Upper lobe of left lung (tissue), 4 donors: ENCODE results near the gene MAST4.

Experiments used
- EP300 ChIP-seq, 4 donors: sonication (generic); formaldehyde crosslinking; IDR thresholded peaks; one replicate each; pipeline ENCODE4 v1.5.1; 2017; ENCODE audit warnings: antibody characterized with exemption in 4 of 4, control low read depth in 2 of 4
- POLR2A ChIP-seq, 4 donors: fragments of 450-650 bp; IDR thresholded peaks; one replicate each; pipeline ENCODE4 v1.5.1; 2016 to 2017; ENCODE audit warnings: antibody characterized with exemption in 4 of 4, mild to moderate bottlenecking in 2 of 4
- POLR2AphosphoS5 ChIP-seq, 2 donors: sonication (generic); formaldehyde crosslinking; IDR thresholded peaks; one replicate each; pipeline ENCODE4 v1.5.1; 2017; ENCODE audit warnings: antibody characterized with exemption in 2 of 2
- TF ChIP-seq, protein P1 (sequence below), 6 experiments: fragments of 450-650 bp in 4 of 6; fragments of 200-600 bp in 2 of 6; sonication (generic) in 2 of 6; IDR thresholded peaks; one replicate each; pipeline ENCODE4 v1.5.1; 2016 to 2019; ENCODE audit warnings: antibody characterized with exemption in 6 of 6

DNA sequence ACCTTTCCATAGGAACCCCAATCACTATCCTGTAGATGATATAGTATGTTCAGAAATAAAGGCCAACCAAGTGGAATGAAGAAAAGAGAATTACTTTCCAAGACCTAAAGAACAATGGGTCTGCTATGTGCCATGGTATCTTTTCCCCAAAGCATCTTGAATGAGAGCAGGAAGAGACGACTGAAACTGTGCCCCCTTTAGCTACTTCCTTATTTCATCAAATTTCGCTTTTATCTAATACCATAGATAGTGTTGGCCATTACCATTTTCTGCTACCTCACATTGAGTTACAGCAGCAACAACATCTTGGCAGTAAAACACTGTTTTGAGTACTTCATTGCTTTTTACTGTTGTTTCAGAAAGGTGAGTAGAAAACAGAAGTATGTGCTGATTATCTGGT lies 333.8 kb downstream of the MAST4 start:
- TF ChIP-seq EP300 (IDR thresholded peaks at IDR 0.05) (no peak), POLR2A (IDR thresholded peaks at IDR 0.05) (no peak), POLR2AphosphoS5 (IDR thresholded peaks at IDR 0.05) (no peak)
- TF ChIP-seq, protein P1, sequence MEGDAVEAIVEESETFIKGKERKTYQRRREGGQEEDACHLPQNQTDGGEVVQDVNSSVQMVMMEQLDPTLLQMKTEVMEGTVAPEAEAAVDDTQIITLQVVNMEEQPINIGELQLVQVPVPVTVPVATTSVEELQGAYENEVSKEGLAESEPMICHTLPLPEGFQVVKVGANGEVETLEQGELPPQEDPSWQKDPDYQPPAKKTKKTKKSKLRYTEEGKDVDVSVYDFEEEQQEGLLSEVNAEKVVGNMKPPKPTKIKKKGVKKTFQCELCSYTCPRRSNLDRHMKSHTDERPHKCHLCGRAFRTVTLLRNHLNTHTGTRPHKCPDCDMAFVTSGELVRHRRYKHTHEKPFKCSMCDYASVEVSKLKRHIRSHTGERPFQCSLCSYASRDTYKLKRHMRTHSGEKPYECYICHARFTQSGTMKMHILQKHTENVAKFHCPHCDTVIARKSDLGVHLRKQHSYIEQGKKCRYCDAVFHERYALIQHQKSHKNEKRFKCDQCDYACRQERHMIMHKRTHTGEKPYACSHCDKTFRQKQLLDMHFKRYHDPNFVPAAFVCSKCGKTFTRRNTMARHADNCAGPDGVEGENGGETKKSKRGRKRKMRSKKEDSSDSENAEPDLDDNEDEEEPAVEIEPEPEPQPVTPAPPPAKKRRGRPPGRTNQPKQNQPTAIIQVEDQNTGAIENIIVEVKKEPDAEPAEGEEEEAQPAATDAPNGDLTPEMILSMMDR (IDR thresholded peaks at IDR 0.05) = no peak
